SKM-1 treated with dmso at 0.1 percent for 144 hours (cell line): ENCODE results near the gene TRAPPC2.
A peak's percentile ranks its signal among the peaks of the same experiment; 100 is the strongest.

Experiments
- DNase-seq: peaks from one replicate; lab custom pipeline; 2025; ENCODE audit not compliant: unreplicated experiment; lab: John Stamatoyannopoulos, UW

Gene TRAPPC2

DNA sequence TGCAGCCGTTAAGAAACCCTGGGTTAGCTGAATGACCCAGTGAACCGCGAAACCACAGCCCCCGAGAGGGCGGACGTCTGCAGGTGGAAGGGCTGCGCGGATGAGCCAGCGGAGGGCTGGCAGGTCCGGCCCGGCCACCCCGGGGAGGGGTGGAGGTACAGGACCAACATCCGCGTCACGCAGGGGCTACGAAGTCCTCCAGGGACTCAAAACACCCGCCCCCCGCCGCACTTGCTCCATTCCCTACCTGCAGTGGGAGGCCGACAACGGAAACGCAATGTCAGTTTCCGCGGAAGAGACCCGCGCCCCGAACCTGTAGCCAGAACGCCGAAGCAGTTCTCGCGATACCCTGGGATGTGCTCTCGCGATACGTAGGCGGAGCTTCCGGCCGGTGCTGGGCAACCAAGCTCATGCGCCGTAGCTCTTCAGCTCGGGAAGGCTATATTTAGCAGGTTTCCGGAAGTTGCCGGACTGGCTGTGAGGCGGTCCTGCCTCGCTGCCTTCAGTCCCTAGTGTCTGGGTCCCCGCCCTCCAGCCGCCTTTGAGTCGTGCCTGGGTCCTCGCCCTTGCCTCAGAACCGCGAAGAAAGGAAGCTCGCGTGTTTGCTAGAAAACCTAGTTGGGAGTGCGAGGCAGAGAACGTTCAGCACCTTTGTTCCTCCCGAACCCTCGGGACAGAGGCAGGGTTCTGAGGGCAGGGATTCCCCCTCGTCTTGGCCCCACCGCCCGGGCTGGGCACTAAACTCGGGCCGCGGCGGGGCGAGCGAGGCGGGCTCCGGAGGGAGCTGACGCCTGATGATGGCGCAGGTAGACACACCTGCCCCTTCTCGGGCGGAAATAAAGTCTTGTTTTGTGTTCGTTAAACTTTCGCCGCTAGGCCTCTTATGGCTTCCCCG is at the start of gene TRAPPC2, which contains the start of gene OFD1:
Gene TRAPPC2 (minus strand): TSS at position 343 of the 895 bp plus-strand sequence. CDS start 14,657 bp downstream, outside the sequence.
Gene OFD1 (plus strand): TSS at position 471 of the 895 bp plus-strand sequence. CDS start 324 bp downstream, at position 795.
- DNase-seq: peak; percentile 84

DNA sequence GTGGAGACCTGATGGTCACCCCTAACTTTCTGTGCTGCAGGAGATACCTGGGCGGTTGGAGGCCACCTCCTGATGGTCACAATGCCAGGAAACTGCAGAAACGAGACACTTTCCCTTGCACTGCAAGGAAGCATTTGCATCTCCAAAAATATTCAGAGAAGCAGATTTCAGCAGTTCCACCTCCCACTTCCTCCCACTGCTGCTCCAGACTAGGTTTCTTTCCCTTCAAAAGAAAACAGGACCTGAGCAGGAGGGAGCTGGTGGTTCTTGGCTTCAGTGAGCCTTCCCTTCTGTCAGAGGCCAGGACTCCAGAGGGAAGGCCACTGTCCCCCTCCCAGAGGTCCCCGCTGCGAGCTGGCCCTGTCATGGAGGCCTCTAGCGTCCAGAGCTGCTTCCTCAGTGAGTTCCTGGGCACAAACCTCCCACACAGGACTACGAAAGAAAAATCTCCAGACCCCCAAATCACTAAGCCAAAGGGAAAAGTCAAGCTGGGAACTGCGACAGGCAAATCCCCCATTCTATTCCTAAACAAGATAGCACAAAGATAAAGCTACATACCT is 46.5 kb upstream of the TRAPPC2 start:
- no peak for DNase-seq

DNA sequence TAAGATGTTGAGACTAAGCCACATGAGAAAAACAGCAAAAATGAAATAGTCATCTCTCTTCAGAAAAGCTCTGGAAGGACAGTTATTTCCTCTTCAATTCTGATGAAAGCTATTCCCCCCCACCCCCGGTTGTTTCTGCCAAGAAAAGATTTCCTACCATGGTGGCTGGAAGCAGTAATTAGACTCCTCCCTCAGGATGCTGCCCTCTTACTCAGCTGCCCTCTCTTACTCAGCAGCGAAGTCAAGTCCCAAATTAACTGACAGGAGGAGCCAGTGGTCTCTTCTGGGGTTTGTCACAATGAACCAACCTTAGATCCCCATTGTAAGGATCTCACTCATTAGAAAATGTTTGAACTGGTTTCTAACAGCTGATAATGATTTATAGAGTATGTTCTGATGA is 44.5 kb upstream of the TRAPPC2 start:
- DNase-seq: no peak

DNA sequence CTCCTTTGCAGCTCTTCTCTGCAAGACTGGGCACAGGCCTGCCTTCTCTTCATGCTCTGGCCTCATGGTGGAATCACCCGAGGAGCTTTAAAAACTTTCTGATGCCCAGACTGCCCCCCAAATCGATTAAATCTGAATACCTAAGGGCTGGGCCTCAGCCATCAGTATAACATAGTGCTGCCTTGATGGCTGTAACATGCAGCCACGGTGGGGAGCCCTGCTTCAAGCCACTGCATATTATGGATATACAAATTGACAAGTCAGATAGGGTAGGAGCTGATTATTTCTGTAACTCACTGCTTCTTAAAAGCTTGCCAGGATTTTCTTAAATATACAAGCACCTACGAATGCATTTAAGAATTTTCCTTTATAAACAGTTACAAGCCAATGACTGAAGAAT is 42.0 kb upstream of the TRAPPC2 start:
- DNase-seq: no peak

DNA sequence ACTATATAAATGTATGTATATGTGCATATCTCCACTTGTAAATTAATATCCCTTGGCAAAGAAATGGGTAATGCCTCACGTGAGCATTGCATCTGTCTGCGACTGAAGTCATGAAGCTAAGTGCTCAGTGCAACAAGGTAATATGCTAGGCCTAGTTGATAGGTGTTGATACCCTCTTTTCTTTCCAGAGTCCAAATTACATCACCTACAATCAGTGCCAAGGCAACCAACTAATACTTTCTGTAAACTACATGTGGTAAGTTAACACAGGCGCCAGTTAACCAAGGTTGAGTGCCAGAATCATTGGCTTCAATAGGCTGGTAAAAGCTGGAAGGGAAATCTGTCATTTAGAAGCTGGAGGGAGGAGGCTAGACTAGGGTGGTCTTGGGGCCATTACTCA is 41.4 kb upstream of the TRAPPC2 start:
- no peak for DNase-seq

DNA sequence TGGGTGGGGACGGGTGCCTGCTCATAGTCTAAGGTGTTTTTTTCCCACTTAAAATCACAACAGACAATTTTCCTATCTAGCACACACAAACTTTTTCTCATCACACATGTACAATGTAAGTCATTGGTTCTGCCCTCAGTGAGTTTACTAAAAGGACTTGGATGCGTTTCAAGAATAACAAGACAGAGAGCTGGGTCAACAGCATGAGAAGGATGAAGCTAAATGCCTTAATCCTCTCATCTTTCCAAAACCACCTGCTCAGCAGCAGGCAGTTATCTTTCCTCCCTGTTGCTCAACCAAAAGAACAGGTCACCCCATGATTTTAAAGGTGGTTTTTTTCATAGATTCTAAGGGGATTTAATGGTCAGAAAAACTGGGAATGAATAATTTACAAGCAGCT is 40.3 kb upstream of the TRAPPC2 start:
- no peak for DNase-seq

DNA sequence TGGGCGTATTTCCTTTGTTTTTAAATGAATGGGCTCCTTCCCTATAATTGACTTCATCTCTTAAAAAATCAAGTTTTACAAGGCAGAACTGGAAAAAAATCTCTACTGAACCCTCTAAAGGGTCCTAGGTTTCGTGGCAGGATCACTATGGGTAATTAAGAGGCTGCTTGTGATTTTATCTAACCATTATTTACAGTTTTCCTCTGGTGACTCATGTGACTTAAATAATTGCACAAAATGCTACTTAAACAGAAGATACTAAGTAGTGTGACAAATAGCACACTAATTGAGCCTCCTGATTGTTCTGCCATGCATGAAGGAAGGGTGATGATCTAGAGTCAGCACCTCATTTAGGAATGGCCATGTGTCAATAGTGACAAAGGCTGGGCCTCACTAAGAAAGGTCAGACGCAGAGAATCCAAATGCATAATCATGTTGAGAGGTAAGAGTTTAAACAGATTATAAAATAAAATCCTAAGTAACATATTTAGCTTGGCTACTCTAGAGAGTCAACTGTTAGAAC is 35.7 kb upstream of the TRAPPC2 start:
- no peak for DNase-seq

DNA sequence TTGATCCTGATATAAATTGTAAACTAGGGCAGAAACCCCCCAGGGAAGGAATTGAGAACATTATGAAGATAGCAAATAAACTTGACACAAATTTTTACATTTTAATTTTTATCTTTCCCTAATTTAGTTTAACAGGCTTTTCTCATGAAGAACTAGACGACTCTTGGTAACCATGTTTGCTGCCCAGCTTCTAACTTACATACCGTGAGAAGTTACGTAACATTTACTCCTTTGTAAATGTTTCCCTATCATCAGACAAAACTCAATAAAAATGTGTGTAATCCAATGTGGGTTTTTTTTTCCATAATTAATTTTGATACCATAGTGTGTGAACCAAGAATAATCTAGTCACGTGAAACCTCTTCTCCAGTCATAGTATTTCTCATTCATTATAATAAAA is 34.5 kb upstream of the TRAPPC2 start:
- DNase-seq: no peak

DNA sequence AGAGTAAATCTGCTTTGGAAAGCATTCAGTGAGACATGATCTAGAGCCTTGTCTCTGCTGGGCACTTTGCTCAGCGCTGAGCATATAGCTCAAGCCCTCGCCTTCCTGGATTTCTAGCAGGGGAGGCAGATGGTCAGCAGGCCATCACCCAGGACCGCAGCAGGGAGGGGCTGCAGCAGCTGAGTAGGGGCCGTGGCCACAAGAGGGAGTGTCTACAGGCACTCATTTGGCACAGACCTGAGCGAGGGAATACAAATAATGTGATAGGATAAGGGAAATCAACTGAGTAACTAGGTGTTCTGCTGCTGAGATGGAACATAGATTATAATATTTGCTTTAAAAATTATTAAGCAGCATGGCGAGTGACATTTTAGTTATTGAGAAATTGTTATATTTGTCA is 30.3 kb upstream of the TRAPPC2 start:
- no peak for DNase-seq

DNA sequence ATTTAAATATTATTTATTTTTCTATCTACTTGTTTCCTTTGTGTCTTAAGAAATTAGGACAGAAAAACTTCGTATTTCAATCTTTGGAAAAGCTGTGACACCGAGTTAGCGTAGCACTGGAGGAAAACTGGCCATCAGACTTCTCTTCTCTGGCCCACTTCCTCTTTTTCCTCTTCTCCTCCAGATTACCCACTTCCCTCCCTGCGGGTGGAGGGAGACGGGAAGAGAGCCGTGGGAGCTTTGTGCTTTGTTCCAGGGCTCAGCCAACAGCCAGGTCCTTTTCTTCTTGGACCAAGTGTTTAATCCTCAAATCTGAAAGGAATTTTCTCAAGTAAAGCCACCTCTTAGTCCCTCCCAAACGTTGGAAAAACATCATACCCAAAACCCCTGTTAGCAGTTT is 29.9 kb upstream of the TRAPPC2 start:
- DNase-seq: peak; percentile 44

DNA sequence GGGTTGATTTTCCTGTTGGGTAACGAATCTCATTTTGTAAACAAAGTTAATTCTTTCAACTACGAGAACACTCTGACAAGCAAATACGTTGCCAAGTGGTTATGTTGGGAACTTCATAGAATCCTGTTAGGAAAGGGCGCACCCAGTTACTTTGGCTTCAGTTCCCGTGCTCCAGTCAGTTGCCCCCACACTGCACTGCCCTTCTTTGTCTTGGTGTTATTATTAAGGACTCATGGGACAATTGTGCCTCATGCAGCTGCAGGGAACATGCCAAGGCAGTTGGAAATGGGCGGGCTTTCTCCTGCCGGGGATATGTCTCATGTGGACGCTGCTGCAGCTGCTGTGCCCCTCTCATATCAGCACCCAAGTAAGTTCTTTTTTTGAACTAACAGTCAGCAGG is 29.1 kb upstream of the TRAPPC2 start:
- DNase-seq: no peak

DNA sequence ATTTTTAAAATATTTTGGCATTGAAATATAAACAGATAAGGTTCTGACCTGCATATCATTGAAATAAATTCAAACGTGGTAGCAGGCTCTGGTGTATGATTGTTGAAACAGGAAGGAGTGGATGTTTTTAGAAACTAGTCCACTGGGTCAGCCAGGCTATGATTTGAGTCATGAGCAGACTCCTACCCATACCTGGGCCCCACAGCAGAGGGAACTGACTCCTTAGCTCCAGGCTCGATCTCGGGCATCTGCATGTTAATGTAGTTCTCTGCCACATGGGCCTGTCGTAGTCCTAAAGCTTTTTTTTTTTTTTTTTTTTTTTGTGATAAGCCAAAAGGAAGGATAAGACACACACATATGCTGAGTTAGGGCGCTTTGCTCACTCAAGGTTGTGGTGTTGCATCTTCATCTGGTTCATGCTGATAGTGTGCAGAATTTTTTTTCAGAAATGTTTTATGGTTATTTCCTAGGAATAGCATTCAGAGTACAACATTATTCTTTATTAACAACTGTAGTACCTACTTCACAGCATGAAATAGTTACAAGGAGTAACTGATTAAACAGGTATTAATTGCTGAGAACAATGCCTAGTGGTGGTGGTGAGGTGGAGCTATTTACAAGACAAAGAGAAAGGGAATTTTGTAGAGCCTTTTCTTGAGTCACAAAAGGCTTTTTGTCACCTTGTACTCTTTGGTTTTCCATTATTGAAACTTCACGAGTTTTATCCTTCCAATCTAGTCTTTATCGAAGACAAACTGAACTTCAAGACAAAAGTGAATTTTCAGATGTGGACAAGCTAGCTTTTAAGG is 27.4 kb upstream of the TRAPPC2 start:
- DNase-seq: peak; percentile 15

DNA sequence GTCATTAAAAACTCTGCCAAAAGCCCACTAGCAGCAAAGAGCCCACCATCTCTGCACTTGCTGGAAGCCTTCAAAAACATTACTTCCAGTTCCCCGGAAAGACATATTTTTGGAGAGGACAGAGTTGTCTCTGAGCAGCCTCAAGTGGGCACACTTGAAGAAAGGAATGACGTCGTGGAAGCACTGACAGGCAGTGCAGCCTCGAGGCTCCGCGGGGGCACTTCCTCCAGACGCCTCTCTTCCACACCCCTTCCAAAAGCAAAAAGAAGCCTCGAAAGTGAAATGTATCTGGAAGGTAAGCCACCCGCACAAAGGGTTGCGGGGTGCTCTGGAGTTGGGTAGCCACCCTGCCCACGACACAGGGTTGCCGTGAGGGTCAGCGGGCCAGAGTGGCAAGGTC is 26.0 kb upstream of the TRAPPC2 start:
- DNase-seq: no peak

DNA sequence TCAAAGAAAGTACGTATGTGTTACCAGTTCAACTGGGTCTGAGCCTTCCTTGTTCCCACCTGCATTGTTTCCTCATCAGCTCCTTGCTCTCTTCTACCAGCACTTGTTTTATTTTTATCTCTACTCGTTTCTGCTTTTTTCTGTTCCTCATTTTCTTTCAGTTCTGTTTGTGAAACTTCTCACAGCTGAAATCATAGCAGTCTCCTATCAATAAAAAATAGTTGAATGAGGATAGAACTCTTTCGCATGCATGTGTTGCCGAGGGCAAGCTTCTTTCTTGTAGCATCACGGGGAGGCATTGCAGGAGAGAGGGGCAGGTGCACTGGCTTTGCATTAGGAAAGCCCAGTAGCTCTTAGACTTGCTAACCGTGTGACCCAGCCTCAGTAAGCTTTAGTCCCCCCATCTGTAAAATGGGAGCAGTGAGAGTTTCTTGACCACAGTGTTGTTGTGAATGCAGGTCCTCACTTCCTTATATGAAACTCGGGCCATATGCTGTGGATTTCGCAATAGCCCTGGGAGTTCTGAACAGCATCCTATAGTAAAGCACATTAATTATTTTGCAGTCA is 24.8 kb upstream of the TRAPPC2 start:
- DNase-seq: peak; percentile 69

DNA sequence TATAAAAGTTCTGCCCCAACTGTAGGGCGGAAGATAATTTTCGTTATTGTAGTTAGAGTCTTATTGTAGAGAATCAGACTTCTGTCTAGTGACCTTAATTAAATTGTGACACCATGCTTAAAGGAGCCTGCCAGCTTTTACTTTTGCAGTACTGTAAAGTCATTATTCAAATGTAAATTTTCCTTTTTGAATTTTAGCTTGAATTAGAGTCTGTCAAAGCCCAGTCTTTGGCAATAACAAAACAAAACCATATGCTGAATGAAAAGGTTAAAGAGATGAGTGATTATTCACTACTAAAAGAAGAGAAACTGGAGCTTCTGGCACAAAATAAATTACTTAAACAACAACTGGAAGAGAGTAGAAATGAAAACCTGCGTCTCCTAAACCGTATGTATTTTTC is 22.0 kb upstream of the TRAPPC2 start:
- DNase-seq: no peak

DNA sequence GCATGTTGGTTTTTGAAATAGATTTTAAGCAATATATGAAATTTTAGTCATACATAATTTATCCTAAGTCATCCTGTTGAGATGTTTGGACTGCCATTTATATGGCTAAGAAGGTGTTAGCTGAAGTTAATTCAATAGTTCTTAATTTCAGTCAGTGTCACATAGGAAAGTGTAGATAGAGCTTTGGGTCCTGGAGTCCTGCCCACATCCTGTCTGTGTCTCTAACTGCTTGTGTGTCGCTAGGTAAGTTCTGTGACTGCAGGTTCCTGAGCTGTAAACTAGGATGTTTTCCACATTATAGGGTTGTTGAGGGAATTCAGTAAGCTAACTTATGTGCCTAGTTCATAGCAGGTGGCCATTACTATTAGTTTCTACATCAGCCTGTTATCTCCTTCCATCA is 20.8 kb upstream of the TRAPPC2 start:
- no peak for DNase-seq

DNA sequence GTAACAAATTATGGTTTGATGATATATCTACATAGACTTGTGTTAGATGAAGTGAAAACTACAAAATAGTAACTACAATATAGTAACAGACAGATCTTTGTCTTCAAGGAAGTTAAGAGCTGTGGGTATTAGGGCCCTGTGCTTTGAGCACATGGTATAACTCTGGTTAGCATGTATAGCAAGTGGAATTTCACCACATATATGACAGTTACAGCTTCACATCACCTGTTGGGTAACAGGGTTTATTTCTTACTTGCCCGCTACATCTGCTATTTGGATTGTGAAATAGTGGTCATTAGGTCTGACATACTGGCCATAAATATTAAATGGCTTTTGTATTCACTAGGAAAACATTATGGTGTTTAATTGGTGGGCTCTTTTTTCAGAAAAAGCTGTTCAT is 20.3 kb upstream of the TRAPPC2 start:
- DNase-seq: peak; percentile 59

DNA sequence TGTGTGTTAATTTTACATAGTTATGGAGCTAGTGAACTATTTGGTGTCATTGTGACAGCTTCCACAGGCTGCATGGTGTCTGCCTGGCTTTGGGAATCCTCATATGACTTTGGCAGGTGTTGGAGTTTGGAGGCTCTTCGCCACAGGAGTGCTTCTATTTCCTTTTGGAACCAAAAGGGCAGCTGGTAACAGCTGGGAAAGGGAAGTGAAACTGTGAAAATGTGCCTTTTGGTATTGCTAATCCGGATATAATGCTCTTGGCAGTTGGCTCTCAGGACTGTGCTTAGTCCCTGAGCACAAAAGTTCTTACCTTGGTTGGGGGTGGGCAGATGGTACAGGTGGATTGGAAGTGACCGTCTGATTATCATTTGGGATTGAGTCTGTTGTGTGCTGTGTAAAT is 18.2 kb upstream of the TRAPPC2 start:
- peak; percentile 15 for DNase-seq

DNA sequence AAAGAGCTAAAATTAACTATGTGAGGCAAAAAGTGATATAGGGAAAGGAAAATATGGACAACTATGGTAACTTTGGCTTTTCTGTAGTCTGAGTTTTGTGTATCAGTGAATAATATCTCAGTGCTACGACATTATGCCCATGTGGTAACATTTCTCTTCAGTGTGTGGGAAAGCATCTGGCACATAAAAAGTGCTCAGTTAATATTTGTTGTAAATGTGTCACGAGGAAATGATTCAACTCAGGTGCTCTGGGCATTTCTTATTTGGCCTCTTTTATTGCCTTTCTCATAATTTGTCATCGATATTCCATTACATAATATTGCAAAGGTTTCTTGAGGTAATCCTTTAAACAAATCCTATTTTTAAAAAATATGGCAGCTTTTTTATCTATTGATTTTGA is 17.7 kb upstream of the TRAPPC2 start:
- no peak for DNase-seq

DNA sequence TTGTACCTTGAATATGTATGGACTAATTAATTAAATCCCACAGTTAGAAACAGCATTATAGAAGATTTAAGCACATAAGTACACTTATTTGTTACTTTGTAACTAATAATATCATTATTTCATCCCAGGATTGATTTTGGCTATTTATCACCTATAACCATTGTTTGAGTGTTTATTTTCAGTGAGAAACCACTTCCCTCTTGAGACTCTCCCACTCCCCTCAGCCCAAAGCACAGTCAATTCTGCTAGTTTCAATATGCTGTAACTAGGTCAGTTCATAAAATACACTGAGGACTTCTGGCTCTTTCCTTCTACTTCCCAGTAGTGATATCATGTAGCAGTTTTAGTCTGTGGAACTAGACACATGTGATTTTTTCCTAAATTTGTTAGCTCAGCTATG is 16.4 kb upstream of the TRAPPC2 start:
- no peak for DNase-seq

DNA sequence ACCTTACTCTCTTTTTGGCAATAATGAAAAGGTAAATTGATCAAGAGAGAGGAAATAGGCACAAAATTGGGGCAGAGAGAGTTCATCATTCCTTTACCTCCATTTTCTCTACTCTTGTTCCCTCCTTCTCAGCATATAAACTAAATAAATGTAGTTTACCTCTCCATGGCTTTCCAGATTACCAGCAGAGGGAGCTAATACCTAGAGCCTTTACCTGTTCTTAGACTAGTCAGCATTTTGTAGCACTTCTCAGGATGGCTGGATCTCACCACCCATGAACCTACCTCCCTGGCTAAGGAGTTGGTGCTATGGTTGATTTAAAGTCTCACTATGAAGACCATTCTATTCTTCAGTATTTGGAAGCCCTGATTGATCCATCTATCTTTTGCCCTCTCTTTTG is 15.8 kb upstream of the TRAPPC2 start:
- no peak for DNase-seq
